Measurements from ENCODE around the gene BABAM2.

BABAM2 gene

DNA sequence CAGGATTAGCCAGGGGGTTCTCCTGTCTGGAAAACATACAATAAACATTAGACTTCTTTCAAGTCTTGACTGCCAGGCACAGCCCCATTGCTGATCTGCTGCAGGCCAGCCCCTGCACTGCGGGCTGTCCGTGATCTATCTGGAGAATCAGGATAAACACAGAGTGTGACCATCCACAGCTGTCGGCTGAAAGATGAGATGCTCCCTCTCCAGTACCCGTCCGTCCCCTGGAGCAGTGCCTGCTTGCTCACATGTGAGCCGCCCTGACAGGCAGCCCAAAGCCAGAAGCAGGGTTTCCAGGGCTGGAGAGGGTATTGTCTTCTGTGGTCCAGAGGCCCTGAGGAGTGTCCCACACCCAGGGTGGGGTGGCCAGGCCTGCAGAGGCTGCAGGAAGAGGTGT is 456.1 kb downstream of the BABAM2 start:
- no peak overlapping the region for H3K4me3 ChIP-seq (ENCODE audit: low read depth, low read length)
- no peak overlapping the region for H3K27ac ChIP-seq (ENCODE audit: low read depth, low read length)
- H3K9me3 ChIP-seq (ENCODE audit: control insufficient read depth, insufficient read depth, low read depth, low read length), result no peaks in the 10 kb centered on the region
- H3K36me3 ChIP-seq (ENCODE audit: control insufficient read depth, insufficient read depth, low read length), result no peaks in the 10 kb centered on the region
- H3K4me1 ChIP-seq (ENCODE audit: control insufficient read depth, insufficient read depth, low read length), result peaks cover 14% of the 10 kb centered on the region
- no peak overlapping the region for H3K9ac ChIP-seq (ENCODE audit: low read length)
- H3K27me3 ChIP-seq (ENCODE audit: control insufficient read depth, insufficient read depth, low read length), result no peaks in the 10 kb centered on the region

DNA sequence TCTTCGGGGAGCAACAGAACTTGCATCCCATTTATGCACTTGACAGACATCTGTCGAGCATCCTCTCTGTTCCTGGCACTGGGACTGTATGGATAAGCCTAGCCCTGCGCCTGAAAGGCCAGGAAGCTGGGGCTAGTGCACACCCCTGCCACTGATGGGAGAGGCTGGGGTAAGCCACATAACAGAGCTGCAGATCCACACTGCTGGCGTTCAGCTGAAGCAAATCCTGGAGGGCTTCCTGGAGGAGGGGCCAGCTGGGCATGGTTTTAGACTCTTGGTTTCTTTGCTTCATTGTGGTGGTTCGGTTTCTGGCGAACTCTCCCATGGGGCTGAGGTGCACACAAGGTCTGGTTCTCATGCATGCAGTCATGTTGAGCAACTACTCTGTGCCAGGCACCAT is 456.7 kb downstream of the BABAM2 start:
- Histone ChIP-seq H3K9ac (ENCODE audit: low read length) (no peak overlapping the region), H3K4me3 (ENCODE audit: low read depth, low read length) (no peak overlapping the region), H3K9me3 (ENCODE audit: control insufficient read depth, insufficient read depth, low read depth, low read length) (no peaks in the 10 kb centered on the region), H3K36me3 (ENCODE audit: control insufficient read depth, insufficient read depth, low read length) (no peaks in the 10 kb centered on the region), H3K4me1 (ENCODE audit: control insufficient read depth, insufficient read depth, low read length) (peaks cover 17% of the 10 kb centered on the region), H3K27me3 (ENCODE audit: control insufficient read depth, insufficient read depth, low read length) (no peaks in the 10 kb centered on the region), H3K27ac (ENCODE audit: low read depth, low read length) (no peak overlapping the region)

DNA sequence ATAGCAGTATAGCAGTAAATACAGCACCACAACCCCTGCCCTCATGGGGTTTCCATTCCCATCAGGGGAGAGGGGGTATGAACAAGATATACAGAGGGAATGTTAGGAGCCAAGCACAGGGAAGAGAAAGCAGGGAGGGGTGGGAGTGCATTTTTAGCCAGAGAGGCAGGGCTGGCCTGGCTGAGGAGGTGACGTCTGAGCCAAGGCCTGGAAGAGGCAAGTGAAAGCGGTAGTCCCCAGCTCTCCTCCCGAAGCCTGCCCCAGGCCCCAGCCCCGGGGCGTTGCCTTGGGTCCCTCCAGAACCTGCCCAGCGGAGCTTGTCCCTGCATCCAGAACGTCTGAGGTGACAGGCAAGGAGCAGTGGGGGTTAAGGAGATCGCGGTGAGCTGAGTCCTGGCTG is 457.1 kb downstream of the BABAM2 start:
- Histone ChIP-seq H3K27me3 (ENCODE audit: control insufficient read depth, insufficient read depth, low read length) (no peaks in the 10 kb centered on the region), H3K9ac (ENCODE audit: low read length) (no peak overlapping the region), H3K4me3 (ENCODE audit: low read depth, low read length) (no peak overlapping the region), H3K4me1 (ENCODE audit: control insufficient read depth, insufficient read depth, low read length) (peaks cover 17% of the 10 kb centered on the region), H3K27ac (ENCODE audit: low read depth, low read length) (no peak overlapping the region), H3K9me3 (ENCODE audit: control insufficient read depth, insufficient read depth, low read depth, low read length) (no peaks in the 10 kb centered on the region), H3K36me3 (ENCODE audit: control insufficient read depth, insufficient read depth, low read length) (no peaks in the 10 kb centered on the region)

DNA sequence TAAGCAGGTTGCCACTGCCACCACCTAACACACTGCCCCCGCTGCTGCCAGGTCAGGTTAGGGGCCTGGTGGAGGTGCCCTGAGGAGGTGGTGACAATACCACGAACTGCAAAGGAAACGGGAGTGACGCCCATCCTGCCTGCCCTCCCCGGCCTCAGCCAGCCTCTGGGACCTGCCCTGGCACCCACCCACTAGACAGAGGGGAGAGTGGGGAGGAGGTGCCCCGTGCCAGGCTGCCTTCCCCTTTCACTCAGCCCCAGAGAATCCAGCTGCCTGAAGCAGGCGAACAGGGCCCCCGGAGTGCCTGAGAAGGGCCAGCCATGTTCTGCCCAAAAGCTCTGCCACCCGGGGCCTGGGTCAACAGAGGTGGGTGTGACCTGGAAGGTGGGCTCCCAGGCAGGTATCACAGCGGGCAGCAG is 457.6 kb downstream of the BABAM2 start:
- no peaks in the 10 kb centered on the region for H3K9me3 ChIP-seq (ENCODE audit: control insufficient read depth, insufficient read depth, low read depth, low read length)
- no peak overlapping the region for H3K27ac ChIP-seq (ENCODE audit: low read depth, low read length)
- peaks cover 11% of the 10 kb centered on the region for H3K4me1 ChIP-seq (ENCODE audit: control insufficient read depth, insufficient read depth, low read length)
- no peaks in the 10 kb centered on the region for H3K27me3 ChIP-seq (ENCODE audit: control insufficient read depth, insufficient read depth, low read length)
- no peaks in the 10 kb centered on the region for H3K36me3 ChIP-seq (ENCODE audit: control insufficient read depth, insufficient read depth, low read length)
- no peak overlapping the region for H3K9ac ChIP-seq (ENCODE audit: low read length)
- H3K4me3 ChIP-seq (ENCODE audit: low read depth, low read length), result no peak overlapping the region

DNA sequence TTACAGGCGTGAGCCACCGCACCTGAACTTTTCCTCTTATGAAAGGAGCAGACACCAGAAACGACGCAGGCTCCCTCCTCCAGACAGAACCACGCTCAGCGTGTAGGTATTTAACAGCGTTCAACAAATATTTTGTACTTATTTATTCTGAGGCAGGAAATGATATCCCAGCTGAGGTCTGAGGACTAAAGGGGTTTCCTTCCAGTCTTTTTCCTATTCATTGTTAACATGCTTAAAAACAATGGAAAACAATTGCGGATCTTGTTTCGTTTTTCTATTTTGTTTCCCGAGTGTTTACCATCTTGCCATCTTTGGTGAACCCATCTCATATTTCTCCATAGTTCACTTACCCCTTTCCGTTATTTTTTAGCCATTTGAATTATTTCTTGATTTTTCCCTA is 458.4 kb downstream of the BABAM2 start:
- H3K9ac ChIP-seq (ENCODE audit: low read length), result no peak overlapping the region
- no peak overlapping the region for H3K4me3 ChIP-seq (ENCODE audit: low read depth, low read length)
- H3K36me3 ChIP-seq (ENCODE audit: control insufficient read depth, insufficient read depth, low read length), result no peaks in the 10 kb centered on the region
- H3K9me3 ChIP-seq (ENCODE audit: control insufficient read depth, insufficient read depth, low read depth, low read length), result no peaks in the 10 kb centered on the region
- no peak overlapping the region for H3K27ac ChIP-seq (ENCODE audit: low read depth, low read length)
- no peaks in the 10 kb centered on the region for H3K27me3 ChIP-seq (ENCODE audit: control insufficient read depth, insufficient read depth, low read length)
- H3K4me1 ChIP-seq (ENCODE audit: control insufficient read depth, insufficient read depth, low read length), result peaks cover 8% of the 10 kb centered on the region

DNA sequence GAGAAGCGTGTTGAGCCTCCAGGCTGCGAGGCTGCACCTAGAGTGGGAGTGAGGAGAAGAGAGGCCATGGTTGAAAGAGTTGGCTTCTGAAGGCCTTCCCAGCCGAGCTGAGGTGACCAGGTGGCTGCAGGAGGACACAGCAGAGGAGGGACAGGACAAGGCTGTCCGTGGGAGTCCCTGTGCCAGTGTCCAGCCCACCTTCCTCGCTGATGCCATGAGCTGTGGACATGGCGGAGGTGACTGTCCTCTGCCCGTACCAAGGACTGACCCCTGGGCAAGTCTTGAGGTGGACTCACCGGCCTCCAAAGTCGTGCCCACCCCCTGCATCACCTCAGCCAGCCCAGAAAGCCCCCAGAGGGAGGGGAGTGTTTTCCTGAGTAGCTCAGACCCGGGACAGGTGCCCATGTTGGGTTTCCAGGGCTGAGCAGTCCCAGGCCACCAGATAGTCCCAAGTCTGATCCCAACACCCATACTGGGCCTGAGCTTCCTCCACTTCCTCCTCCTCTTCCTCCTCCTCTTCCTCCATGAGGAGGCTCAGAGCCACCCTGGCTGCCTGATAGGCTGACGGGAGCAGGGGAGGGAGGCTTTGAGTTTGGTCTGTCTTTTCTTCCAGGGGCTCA is 459.1 kb downstream of the BABAM2 start:
- no peak overlapping the region for H3K4me3 ChIP-seq (ENCODE audit: low read depth, low read length)
- H3K27ac ChIP-seq (ENCODE audit: low read depth, low read length), result no peak overlapping the region
- H3K36me3 ChIP-seq (ENCODE audit: control insufficient read depth, insufficient read depth, low read length), result no peaks in the 10 kb centered on the region
- H3K9me3 ChIP-seq (ENCODE audit: control insufficient read depth, insufficient read depth, low read depth, low read length), result no peaks in the 10 kb centered on the region
- peaks cover 8% of the 10 kb centered on the region for H3K4me1 ChIP-seq (ENCODE audit: control insufficient read depth, insufficient read depth, low read length)
- H3K9ac ChIP-seq (ENCODE audit: low read length), result no peak overlapping the region
- no peaks in the 10 kb centered on the region for H3K27me3 ChIP-seq (ENCODE audit: control insufficient read depth, insufficient read depth, low read length)

DNA sequence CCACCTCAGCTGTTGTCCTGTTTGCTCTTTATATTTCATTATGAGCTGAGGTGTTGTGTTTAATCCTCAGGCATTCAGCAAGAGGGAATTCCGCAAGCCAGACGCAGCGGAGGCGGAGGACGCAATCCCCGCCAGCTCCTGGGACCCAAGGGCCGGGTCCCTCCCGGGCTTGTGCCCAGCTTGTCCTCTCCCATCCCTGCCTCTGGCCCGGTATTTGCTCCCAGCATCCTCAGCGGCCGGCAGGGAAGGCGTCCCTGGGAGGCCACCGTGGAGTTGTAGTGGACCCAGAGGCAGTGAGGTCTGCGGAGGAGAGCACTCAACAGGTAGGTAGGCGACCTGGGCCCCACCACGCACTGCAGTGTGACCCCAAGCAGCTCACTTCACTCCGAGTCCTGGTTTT is 459.7 kb downstream of the BABAM2 start:
- no peak overlapping the region for H3K9ac ChIP-seq (ENCODE audit: low read length)
- H3K4me3 ChIP-seq (ENCODE audit: low read depth, low read length), result no peak overlapping the region
- peaks cover 8% of the 10 kb centered on the region for H3K4me1 ChIP-seq (ENCODE audit: control insufficient read depth, insufficient read depth, low read length)
- H3K27ac ChIP-seq (ENCODE audit: low read depth, low read length), result no peak overlapping the region
- no peaks in the 10 kb centered on the region for H3K9me3 ChIP-seq (ENCODE audit: control insufficient read depth, insufficient read depth, low read depth, low read length)
- H3K36me3 ChIP-seq (ENCODE audit: control insufficient read depth, insufficient read depth, low read length), result no peaks in the 10 kb centered on the region
- no peaks in the 10 kb centered on the region for H3K27me3 ChIP-seq (ENCODE audit: control insufficient read depth, insufficient read depth, low read length)

DNA sequence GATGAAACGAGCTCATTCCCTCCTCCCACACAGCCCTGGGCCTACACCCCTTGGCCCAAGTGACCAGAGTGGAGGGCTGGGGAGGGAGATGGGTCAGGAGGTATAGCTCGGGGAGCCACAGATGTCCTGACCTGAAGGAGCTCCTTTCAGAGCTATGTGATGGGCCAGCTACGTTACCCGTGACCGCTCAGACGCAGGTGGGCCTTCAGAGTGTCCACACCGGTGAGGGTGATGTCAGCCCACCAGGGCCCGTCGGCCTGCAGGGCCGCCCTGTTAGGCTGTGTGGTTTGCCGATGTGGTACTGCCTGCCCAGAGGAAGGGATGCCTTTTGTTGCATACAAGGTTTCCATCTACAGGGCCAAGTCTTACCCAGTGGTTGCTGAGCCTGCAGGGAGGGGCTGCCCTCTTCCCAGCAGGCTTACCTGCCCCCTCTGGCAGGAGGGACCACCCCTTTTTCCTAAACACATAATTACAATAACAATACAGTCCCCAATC is 460.3 kb downstream of the BABAM2 start:
- no peak overlapping the region for H3K4me3 ChIP-seq (ENCODE audit: low read depth, low read length)
- no peaks in the 10 kb centered on the region for H3K36me3 ChIP-seq (ENCODE audit: control insufficient read depth, insufficient read depth, low read length)
- no peaks in the 10 kb centered on the region for H3K9me3 ChIP-seq (ENCODE audit: control insufficient read depth, insufficient read depth, low read depth, low read length)
- H3K27ac ChIP-seq (ENCODE audit: low read depth, low read length), result no peak overlapping the region
- H3K4me1 ChIP-seq (ENCODE audit: control insufficient read depth, insufficient read depth, low read length), result peaks cover 8% of the 10 kb centered on the region
- H3K27me3 ChIP-seq (ENCODE audit: control insufficient read depth, insufficient read depth, low read length), result no peaks in the 10 kb centered on the region
- no peak overlapping the region for H3K9ac ChIP-seq (ENCODE audit: low read length)

DNA sequence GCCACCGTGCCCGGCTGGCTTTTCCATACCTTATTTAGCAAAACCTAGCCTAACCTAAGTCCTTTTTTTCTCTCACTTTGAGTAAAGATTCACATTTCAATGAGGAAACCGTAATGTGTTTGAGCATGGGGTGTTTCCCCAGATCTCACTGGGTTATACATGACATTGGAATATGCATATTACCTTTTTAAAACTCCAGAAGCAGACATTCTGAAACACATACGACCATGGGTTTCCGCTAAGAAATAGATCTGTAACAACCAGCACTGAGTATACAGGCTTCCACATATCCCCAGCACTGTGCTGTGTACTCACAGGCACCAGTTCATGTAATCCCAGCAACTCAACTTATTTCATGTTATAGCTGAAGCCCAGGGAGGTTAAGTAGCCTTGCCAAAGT is 461.1 kb downstream of the BABAM2 start:
- peaks cover 8% of the 10 kb centered on the region for H3K4me1 ChIP-seq (ENCODE audit: control insufficient read depth, insufficient read depth, low read length)
- H3K27me3 ChIP-seq (ENCODE audit: control insufficient read depth, insufficient read depth, low read length), result no peaks in the 10 kb centered on the region
- H3K27ac ChIP-seq (ENCODE audit: low read depth, low read length), result no peak overlapping the region
- no peaks in the 10 kb centered on the region for H3K36me3 ChIP-seq (ENCODE audit: control insufficient read depth, insufficient read depth, low read length)
- H3K4me3 ChIP-seq (ENCODE audit: low read depth, low read length), result no peak overlapping the region
- H3K9ac ChIP-seq (ENCODE audit: low read length), result no peak overlapping the region
- no peaks in the 10 kb centered on the region for H3K9me3 ChIP-seq (ENCODE audit: control insufficient read depth, insufficient read depth, low read depth, low read length)

DNA sequence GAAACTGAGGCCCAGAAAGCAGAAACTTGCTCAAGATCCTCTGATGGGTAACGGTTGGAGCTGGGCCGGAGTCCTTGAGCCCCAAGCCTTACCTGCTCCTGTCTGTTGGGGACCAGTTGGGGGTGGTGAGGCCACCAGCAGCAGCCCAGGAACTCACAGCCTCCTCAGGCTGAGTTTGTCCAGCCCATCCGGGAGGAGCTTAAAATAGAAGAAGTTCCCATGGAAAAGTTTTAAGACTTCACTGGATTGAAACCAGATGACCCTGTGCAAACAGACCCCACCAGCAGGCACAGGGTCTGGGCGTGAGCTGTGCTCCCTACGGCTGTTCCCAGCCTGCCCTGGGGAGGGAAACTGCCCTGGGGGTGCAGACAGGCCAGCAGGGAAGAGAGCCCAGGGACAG is 461.6 kb downstream of the BABAM2 start:
- no peaks in the 10 kb centered on the region for H3K36me3 ChIP-seq (ENCODE audit: control insufficient read depth, insufficient read depth, low read length)
- no peak overlapping the region for H3K27ac ChIP-seq (ENCODE audit: low read depth, low read length)
- peaks cover 8% of the 10 kb centered on the region for H3K4me1 ChIP-seq (ENCODE audit: control insufficient read depth, insufficient read depth, low read length)
- no peak overlapping the region for H3K9ac ChIP-seq (ENCODE audit: low read length)
- H3K4me3 ChIP-seq (ENCODE audit: low read depth, low read length), result no peak overlapping the region
- no peaks in the 10 kb centered on the region for H3K9me3 ChIP-seq (ENCODE audit: control insufficient read depth, insufficient read depth, low read depth, low read length)
- no peaks in the 10 kb centered on the region for H3K27me3 ChIP-seq (ENCODE audit: control insufficient read depth, insufficient read depth, low read length)

DNA sequence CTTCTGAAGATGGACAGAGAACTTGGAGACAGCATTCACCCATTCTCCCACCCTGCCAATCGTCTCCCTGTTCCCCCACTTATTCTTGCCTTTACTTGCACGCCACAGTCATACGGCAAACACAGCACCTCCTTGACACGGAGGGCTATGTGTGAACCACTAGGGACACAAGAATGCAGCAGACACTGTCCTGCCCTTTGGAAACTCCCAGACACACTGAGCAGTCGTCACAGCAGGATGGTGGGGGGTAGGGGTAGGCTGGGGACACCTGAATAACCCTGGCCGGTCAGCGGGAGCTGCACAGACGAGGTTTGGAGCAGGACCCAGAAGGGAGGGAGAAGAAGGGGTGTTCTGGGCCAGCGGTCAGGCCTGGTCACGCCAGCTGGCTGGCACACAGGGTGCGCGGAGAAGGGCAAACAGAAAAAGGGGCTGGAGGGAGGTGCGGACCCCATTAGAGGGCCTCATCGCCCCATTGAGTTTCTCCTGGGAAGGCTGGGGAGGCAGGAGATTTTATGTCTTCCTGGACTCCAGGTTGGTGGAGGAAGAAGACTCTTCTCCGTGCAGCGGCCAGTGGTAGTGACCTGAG is 462.2 kb downstream of the BABAM2 start:
- H3K27me3 ChIP-seq (ENCODE audit: control insufficient read depth, insufficient read depth, low read length), result no peaks in the 10 kb centered on the region
- H3K9ac ChIP-seq (ENCODE audit: low read length), result no peak overlapping the region
- H3K36me3 ChIP-seq (ENCODE audit: control insufficient read depth, insufficient read depth, low read length), result no peaks in the 10 kb centered on the region
- H3K9me3 ChIP-seq (ENCODE audit: control insufficient read depth, insufficient read depth, low read depth, low read length), result no peaks in the 10 kb centered on the region
- H3K4me1 ChIP-seq (ENCODE audit: control insufficient read depth, insufficient read depth, low read length), result peaks cover 8% of the 10 kb centered on the region
- H3K27ac ChIP-seq (ENCODE audit: low read depth, low read length), result no peak overlapping the region
- H3K4me3 ChIP-seq (ENCODE audit: low read depth, low read length), result no peak overlapping the region

Measured in HUES6 (cell line).